Measurements from ENCODE around the gene TIMM10B. TPM values are rescaled to one million over a fixed set of nuclear protein-coding genes. Genes with fewer than 3 reads are reported as not detected.

Gene TIMM10B
- 10 to 100 TPM; 48.0 TPM for total RNA-seq

GRCh38 chr11:6481012-6481923, at the start of gene TIMM10B, which contains the start of gene ARFIP2:
Gene TIMM10B, plus strand, starts transcription at chr11:6481501. Its CDS starts 16 bp downstream, at chr11:6481517.
Gene ARFIP2, minus strand, starts transcription at chr11:6481331. Its CDS starts 910 bp downstream, at chr11:6480421.
- H3K36me3 ChIP-seq: no peaks in the 10 kb centered on the region
- peak; percentile 99 for DNase-seq
- intact Hi-C loops (cut with DNase I): no loop called here

GRCh38 chr11:6431861-6432260, 49.4 kb upstream of the TIMM10B start:
- no peaks in the 10 kb centered on the region for H3K36me3 ChIP-seq
- no peak overlapping the region for H3K27ac ChIP-seq
- H3K4me1 ChIP-seq: no peaks in the 10 kb centered on the region
- H3K9ac ChIP-seq (ENCODE audit: low read depth in 2 of 2, low read length in 2 of 2): no peak overlapping the region
- no peaks in the 10 kb centered on the region for H3K27me3 ChIP-seq
- no peaks in the 10 kb centered on the region for H3K9me3 ChIP-seq
- TF ChIP-seq CTCF (IDR thresholded peaks at IDR 0.05): no peak
- no peak overlapping the region for H3K4me3 ChIP-seq
- no peak for DNase-seq
- intact Hi-C loops (cut with DNase I): no loop called here

More at GRCh38 chr11:6481012-6481923, at the start of gene TIMM10B, which contains the start of gene ARFIP2:
- Histone ChIP-seq H3K9me3 (no peaks in the 10 kb centered on the region), H3K4me1 (peaks cover 10% of the 10 kb centered on the region), H3K27ac (peak within 1 kb of the TSS; percentile 87), H3K27me3 (no peaks in the 10 kb centered on the region), H3K9ac (ENCODE audit: low read depth in 2 of 2, low read length in 2 of 2) (peak within 1 kb of the TSS; percentile 90 to 93), H3K4me3 (peak within 1 kb of the TSS; percentile 64)
- no peak for TF ChIP-seq CTCF (IDR thresholded peaks at IDR 0.05)

- intact Hi-C loops (cut with DNase I): no loop called here
- TF ChIP-seq CTCF (IDR thresholded peaks at IDR 0.05): no peak
- Histone ChIP-seq H3K4me1 (no peaks in the 10 kb centered on the region), H3K36me3 (no peaks in the 10 kb centered on the region), H3K27me3 (no peaks in the 10 kb centered on the region), H3K9ac (ENCODE audit: low read depth in 2 of 2, low read length in 2 of 2) (no peak overlapping the region), H3K27ac (no peak overlapping the region), H3K9me3 (no peaks in the 10 kb centered on the region), H3K4me3 (no peak overlapping the region)
- DNase-seq: no peak
These were observed 47.2 kb upstream of the TIMM10B start for GRCh38 chr11:6433998-6434660.

- no peak for TF ChIP-seq CTCF (IDR thresholded peaks at IDR 0.05)
- DNase-seq: no peak
- intact Hi-C loops (cut with DNase I): no loop called here
- Histone ChIP-seq H3K4me3 (no peak overlapping the region), H3K9ac (ENCODE audit: low read depth in 2 of 2, low read length in 2 of 2) (no peak overlapping the region), H3K27me3 (no peaks in the 10 kb centered on the region), H3K9me3 (no peaks in the 10 kb centered on the region), H3K27ac (no peak overlapping the region), H3K36me3 (no peaks in the 10 kb centered on the region), H3K4me1 (no peaks in the 10 kb centered on the region)
These were observed 43.9 kb upstream of the TIMM10B start for GRCh38 chr11:6437423-6437822.

GRCh38 chr11:6437993-6438392, 43.3 kb upstream of the TIMM10B start:
- DNase-seq: no peak
- intact Hi-C loops (cut with DNase I): loop anchor here (2.0 kb wide), 1 partner anchor 67 kb away; no protein-coding TSS in a partner anchor
- Histone ChIP-seq H3K4me3 (no peak overlapping the region), H3K9ac (ENCODE audit: low read depth in 2 of 2, low read length in 2 of 2) (no peak overlapping the region), H3K27me3 (no peaks in the 10 kb centered on the region), H3K27ac (no peak overlapping the region), H3K36me3 (no peaks in the 10 kb centered on the region), H3K4me1 (no peaks in the 10 kb centered on the region), H3K9me3 (no peaks in the 10 kb centered on the region)
- TF ChIP-seq CTCF (IDR thresholded peaks at IDR 0.05): no peak

All from colonic mucosa (tissue), 4 donors.